ENCODE measurements around the gene GAD2.

The GAD2 gene

GRCh38 chr10:26217396-26218086, 967 bp downstream of the GAD2 start:
- TF ChIP-seq FOXP2 (optimal IDR thresholded peaks at IDR 0.05; ENCODE audit: borderline replicate concordance, extremely low read depth, extremely low read length, insufficient read depth) = no peak
- no peak for TF ChIP-seq REST (IDR thresholded peaks at IDR 0.05; ENCODE audit: insufficient read depth in 1 of 2, low read depth in 2 of 2, low read length in 2 of 2)
- no peak for TF ChIP-seq TAF1 (IDR thresholded peaks at IDR 0.05; ENCODE audit: borderline replicate concordance, insufficient read depth, low read length)
- TF ChIP-seq SIN3A (IDR thresholded peaks at IDR 0.05; ENCODE audit: borderline replicate concordance, insufficient read depth, low read length) = no peak

GRCh38 chr10:26219676-26220075, 3.1 kb downstream of the GAD2 start:
- TF ChIP-seq SIN3A (IDR thresholded peaks at IDR 0.05; ENCODE audit: borderline replicate concordance, insufficient read depth, low read length) (no peak), FOXP2 (optimal IDR thresholded peaks at IDR 0.05; ENCODE audit: borderline replicate concordance, extremely low read depth, extremely low read length, insufficient read depth) (no peak), TAF1 (IDR thresholded peaks at IDR 0.05; ENCODE audit: borderline replicate concordance, insufficient read depth, low read length) (no peak), REST (IDR thresholded peaks at IDR 0.05; ENCODE audit: insufficient read depth in 1 of 2, low read depth in 2 of 2, low read length in 2 of 2) (no peak), POLR2AphosphoS5 (IDR thresholded peaks at IDR 0.05; ENCODE audit: low read depth, low read length) (no peak)

GRCh38 chr10:26220901-26221300, 4.3 kb downstream of the GAD2 start:
- TF ChIP-seq POLR2AphosphoS5 (IDR thresholded peaks at IDR 0.05; ENCODE audit: low read depth, low read length) (no peak), SIN3A (IDR thresholded peaks at IDR 0.05; ENCODE audit: borderline replicate concordance, insufficient read depth, low read length) (no peak)

GRCh38 chr10:26221541-26221940, 5.0 kb downstream of the GAD2 start:
- TF ChIP-seq FOXP2 (optimal IDR thresholded peaks at IDR 0.05; ENCODE audit: borderline replicate concordance, extremely low read depth, extremely low read length, insufficient read depth) (no peak), SIN3A (IDR thresholded peaks at IDR 0.05; ENCODE audit: borderline replicate concordance, insufficient read depth, low read length) (no peak), TAF1 (IDR thresholded peaks at IDR 0.05; ENCODE audit: borderline replicate concordance, insufficient read depth, low read length) (no peak), REST (IDR thresholded peaks at IDR 0.05; ENCODE audit: insufficient read depth in 1 of 2, low read depth in 2 of 2, low read length in 2 of 2) (no peak), POLR2AphosphoS5 (IDR thresholded peaks at IDR 0.05; ENCODE audit: low read depth, low read length) (no peak)

GRCh38 chr10:26222563-26222962, 6.0 kb downstream of the GAD2 start:
- TF ChIP-seq FOXP2 (optimal IDR thresholded peaks at IDR 0.05; ENCODE audit: borderline replicate concordance, extremely low read depth, extremely low read length, insufficient read depth) (no peak), SIN3A (IDR thresholded peaks at IDR 0.05; ENCODE audit: borderline replicate concordance, insufficient read depth, low read length) (no peak)

GRCh38 chr10:26225322-26225721, 8.7 kb downstream of the GAD2 start:
- no peak for TF ChIP-seq REST (IDR thresholded peaks at IDR 0.05; ENCODE audit: insufficient read depth in 1 of 2, low read depth in 2 of 2, low read length in 2 of 2)
